ENCODE results near the gene NHLH2.

Gene NHLH2

DNA sequence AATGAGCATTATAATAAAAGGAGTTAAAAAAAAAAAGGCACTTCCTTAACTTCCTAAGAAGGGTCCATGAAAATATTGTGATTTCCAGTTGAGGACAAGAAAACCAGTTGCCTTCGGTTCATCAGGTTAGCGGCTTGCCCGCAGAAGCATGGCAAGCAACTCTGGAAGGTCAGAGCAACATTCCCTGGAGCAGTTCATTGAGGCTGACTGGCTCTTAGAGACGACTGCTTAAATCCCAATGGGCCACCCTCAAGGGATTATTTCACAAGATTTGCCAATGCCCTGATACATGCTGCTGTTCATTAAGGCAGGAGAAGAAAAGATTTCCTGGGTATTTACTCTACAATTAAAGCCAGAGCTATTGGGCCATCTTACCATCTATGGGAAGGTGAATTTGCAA, 43.4 kb downstream of the NHLH2 start:
- DNase-seq (ENCODE audit: low spot score) = no peak

DNA sequence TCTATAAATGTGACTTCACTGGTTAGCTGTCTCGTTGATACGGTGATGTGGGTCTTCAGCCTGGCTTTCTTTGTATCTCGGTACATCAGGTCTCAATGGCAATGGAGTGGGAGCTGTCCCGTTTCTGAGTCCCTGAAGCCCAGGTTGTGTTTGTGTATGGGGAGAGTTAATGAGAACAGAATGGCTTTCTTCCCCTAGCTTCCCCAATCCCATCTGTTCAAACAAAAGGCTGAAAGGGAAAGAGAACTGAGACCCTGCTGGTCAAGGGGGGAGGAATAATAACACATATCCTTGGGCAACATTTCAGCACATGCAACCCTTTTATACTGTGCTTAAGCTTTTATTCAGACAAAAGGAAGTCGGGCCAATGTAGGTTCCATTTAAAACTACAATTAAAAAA, 44.0 kb downstream of the NHLH2 start:
- no peak for DNase-seq (ENCODE audit: low spot score)

DNA sequence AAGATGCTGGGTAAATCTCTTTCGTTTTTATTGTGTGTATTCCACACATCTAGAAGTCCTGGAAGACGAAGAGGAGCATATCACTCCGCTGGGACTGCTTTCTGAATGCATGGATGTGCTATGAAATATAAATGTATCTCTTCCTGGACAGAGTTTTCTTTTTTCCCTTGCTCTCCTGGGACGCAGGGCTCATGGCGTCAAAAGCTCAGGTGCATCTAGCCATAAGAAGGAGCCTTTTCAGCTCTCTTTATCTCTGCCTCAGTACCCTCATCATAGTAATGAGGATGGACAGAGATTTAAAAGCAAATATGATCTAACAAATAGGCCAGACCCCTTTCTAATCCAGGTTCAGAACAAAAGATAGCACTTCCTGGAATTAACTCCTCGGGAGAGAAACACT, 44.9 kb downstream of the NHLH2 start:
- DNase-seq (ENCODE audit: low spot score) = no peak

DNA sequence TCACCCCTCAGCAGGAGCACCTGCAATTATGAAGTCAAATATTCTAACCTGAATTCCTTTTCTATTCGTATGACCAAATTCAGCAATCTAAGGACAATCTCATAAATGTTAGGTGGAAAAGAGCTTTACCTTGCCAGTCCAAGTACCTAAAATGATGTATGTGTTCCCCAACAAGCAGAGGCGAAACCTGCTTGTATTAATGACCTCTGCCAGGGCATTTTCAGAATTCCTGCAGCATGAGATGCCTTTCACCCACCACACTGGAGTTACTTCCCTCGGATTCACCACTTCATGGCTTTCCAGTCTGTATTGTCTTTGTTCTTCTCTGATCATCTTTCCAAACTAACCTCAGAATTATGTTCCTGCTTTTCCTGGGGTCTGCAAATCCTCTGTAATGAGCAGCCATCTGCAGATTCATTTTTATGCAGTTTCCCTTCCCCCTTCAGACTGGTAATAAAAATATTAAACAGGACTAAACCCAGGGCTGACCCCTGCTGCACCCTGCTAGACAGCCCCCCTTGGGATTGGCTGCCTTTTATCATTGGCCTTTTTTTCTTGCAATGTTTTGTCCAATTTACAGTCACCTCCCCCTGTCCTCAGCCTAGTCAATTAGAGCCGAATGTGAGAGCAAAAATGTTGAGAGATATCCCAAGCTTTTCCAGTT, 45.8 kb downstream of the NHLH2 start:
- DNase-seq (ENCODE audit: low spot score) = no peak

DNA sequence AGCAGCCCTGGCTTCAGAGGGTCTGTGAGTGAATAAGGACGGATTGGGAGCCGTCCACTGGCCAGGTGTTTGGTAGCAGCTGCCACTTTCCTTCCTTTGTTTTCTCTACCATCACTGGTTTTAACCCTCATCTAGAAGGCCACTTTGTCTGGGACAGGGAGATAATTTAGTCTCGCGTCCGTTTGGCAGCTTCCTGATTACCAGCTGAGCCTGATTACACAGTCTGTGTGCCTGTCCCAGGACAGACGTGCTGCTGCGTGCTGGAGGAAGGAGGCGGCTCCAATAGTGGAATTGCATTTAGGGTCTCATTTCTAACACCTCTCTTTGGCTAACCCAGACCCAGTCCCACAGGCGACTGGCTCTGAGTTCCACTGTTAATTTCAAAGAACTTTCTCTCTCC, 47.8 kb downstream of the NHLH2 start:
- DNase-seq (ENCODE audit: low spot score) = no peak

DNA sequence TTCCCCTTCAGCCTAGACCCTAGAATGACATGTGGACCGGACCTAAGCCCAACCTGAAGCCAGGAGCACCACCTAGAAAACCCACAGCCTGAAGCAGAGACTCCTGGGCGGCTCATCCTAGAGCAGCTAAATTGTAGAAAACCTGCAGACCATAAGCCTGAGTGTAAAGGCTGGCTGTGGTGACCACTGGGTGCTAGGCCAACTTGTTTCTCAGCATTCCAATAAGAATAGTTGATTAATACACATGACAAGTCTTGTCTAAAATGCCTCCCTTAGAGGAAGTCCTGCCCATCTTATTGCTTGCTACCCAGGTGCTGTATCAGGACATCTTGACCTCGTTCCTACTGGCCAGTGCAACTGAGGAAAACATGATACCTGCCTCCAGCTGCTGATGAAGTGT, 49.1 kb downstream of the NHLH2 start:
- no peak for DNase-seq (ENCODE audit: low spot score)

DNA sequence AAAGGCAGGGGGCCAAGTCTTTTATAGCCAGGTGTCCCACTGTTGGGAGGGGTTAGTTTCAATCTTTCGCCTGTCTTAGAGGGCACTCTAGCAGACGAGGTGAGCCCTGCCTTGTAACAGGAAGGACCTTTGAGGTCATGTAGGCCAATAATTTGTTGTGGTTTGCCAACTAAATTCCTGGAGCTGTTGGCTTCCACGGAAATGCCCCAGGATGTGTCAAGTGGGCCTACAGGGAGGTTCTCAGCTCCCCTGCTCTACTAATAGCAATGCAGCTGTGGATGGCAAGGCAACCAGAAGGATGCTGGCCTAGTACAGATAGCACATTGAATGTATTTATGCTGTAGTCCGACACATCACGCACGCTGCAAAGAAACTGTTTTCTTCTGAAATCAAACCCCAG, 50.1 kb downstream of the NHLH2 start:
- DNase-seq (ENCODE audit: low spot score) = no peak

DNA sequence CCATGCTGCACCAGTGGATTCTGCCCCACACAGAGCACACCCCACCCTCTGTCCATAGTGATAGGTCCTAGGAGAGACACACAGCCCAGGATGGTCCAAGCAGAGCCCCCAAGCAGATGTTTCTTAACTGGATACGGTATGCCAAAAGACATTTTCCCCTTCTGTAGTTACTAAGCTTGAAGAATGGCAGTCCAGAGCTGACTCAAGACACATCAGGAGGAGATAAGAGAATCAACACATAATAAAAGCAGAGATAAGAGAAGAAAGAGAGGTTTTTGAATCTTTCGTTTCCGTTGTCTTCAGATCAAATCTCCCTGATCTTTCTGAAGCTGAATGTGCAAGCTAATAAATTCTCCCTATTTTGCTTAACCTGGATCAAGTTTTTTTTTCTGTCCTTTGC, 50.6 kb downstream of the NHLH2 start:
- DNase-seq (ENCODE audit: low spot score) = no peak
